Measurements from ENCODE around the gene DIDO1.

- TF ChIP-seq POLR2AphosphoS5 (IDR thresholded peaks at IDR 0.05; ENCODE audit: insufficient read depth in 1 of 2, low read depth in 1 of 2) = peak; percentile 24 to 48
- TF ChIP-seq CTCF (IDR thresholded peaks at IDR 0.05) = peak; percentile 40 to 84 (median 59)
- TF ChIP-seq POLR2A (IDR thresholded peaks at IDR 0.05) = peak in 1 of 2 donors; percentile 57
These were observed at the start of gene DIDO1 for GRCh38 chr20:62926229-62927127.

Data from vagina (tissue), 2 donors.